H1 (cell line): ENCODE data around the gene KCNMA1. TPM values are rescaled to one million over a fixed set of nuclear protein-coding genes. Genes with fewer than 3 reads are reported as not detected.
A peak's percentile ranks its signal among the peaks of the same experiment; 100 is the strongest.

ENCODE experiments used
- CTCF ChIA-PET: fragments of 300-600 bp; sonication (Branson Sonifier 250); formaldehyde crosslinking; loops from one replicate; lab custom pipeline; 2021; ENCODE audit not compliant: partially characterized antibody; lab: Charles Lee
- POLR2A ChIA-PET: fragments of 300-600 bp; sonication (Branson Sonifier 250); formaldehyde crosslinking; loops from one replicate; lab custom pipeline; 2021; ENCODE audit warnings: inconsistent platforms; ENCODE audit not compliant: partially characterized antibody; lab: Charles Lee
- DNase-seq, 2 experiments: peaks; one replicate each; pipeline versions ENCODE4 v3.0.0 to v3.0.0-alpha.2; 2010 to 2022; ENCODE audit warnings: low spot score in 2 of 2, low read depth in 1 of 2, mixed read lengths in 1 of 2
- FAIRE-seq: peaks from 2 replicates; lab custom pipeline; 2011; peaks lifted over from hg19 to GRCh38; lab: Jason Lieb, UNC
- H2AFZ ChIP-seq: 2 replicates; pipeline ENCODE4 v1.8.1; 2012; ENCODE audit warnings: low read length, inconsistent platforms
- H2AK5ac ChIP-seq: 2 replicates; pipeline ENCODE4 v1.6.1; 2013; ENCODE audit warnings: low read depth, low read length
- H2BK120ac ChIP-seq: replicated peaks from 2 replicates; pipeline ENCODE3; 2013; ENCODE audit warnings: low read depth, low read length, inconsistent platforms
- H2BK12ac ChIP-seq: 2 replicates; pipeline ENCODE4 v1.6.1; 2013; ENCODE audit warnings: low read depth, low read length
- H2BK15ac ChIP-seq: 2 replicates; pipeline ENCODE4 v1.6.1; 2013; ENCODE audit warnings: low read length
- H2BK20ac ChIP-seq: 2 replicates; pipeline ENCODE4 v1.6.1; 2013; ENCODE audit warnings: low read length
- H2BK5ac ChIP-seq: 2 replicates; pipeline ENCODE4 v1.6.1; 2013; ENCODE audit warnings: low read depth, low read length
- H3K14ac ChIP-seq: 2 replicates; pipeline ENCODE4 v1.6.1; 2013; ENCODE audit warnings: inconsistent platforms; ENCODE audit not compliant: insufficient read length
- H3K18ac ChIP-seq: 2 replicates; pipeline ENCODE4 v1.6.1; 2013; ENCODE audit warnings: low read length; ENCODE audit errors: extremely low read depth
- H3K23ac ChIP-seq: 2 replicates; pipeline ENCODE4 v1.6.1; 2013; ENCODE audit warnings: inconsistent platforms; ENCODE audit not compliant: insufficient read length
- H3K23me2 ChIP-seq: 2 replicates; pipeline ENCODE4 v1.6.1; 2013; ENCODE audit warnings: low read depth, low read length
- H3K27ac ChIP-seq: 2 replicates; pipeline ENCODE4 v1.6.1; 2011; ENCODE audit warnings: low read depth, low read length, inconsistent platforms
- H3K27me3 ChIP-seq, 4 experiments: replicated peaks in 1 of 4; 1 replicate in 1 of 4; 2 replicates in 3 of 4; pipeline versions ENCODE4 v1.6.1 to v1.8.1; 2011 to 2013; ENCODE audit warnings: low read length in 3 of 4, mild to moderate bottlenecking in 3 of 4, inconsistent platforms in 2 of 4, mixed read lengths in 2 of 4, moderate library complexity in 1 of 4; ENCODE audit not compliant: control insufficient read depth in 3 of 4, insufficient read depth in 3 of 4; ENCODE audit errors: extremely low read depth in 1 of 4
- H3K36me3 ChIP-seq, 4 experiments: 2 replicates each; pipeline versions ENCODE4 v1.6.1 to v1.8.1; 2011 to 2013; ENCODE audit warnings: mild to moderate bottlenecking in 4 of 4, low read length in 3 of 4, moderate library complexity in 2 of 4, control low read depth in 1 of 4, inconsistent platforms in 1 of 4; ENCODE audit not compliant: insufficient read depth in 4 of 4, control insufficient read depth in 2 of 4
- H3K4ac ChIP-seq: replicated peaks from 2 replicates; pipeline ENCODE3; 2013; ENCODE audit warnings: low read length, low read depth, mixed read lengths, inconsistent platforms; ENCODE audit not compliant: insufficient read length
- H3K4me1 ChIP-seq, 4 experiments: replicated peaks in 1 of 4; 1 replicate in 1 of 4; 2 replicates in 3 of 4; pipeline versions ENCODE4 v1.6.1 to v1.8.1; 2011 to 2013; ENCODE audit warnings: low read length in 3 of 4, inconsistent platforms in 2 of 4, mixed read lengths in 1 of 4; ENCODE audit not compliant: insufficient read depth in 4 of 4, control insufficient read depth in 3 of 4
- H3K4me2 ChIP-seq, 2 experiments: 2 replicates each; pipeline versions ENCODE4 v1.6.1 to v1.8.1; 2011 to 2013; ENCODE audit warnings: low read depth in 2 of 2, low read length in 2 of 2, control low read depth in 1 of 2, inconsistent platforms in 1 of 2, mild to moderate bottlenecking in 1 of 2; ENCODE audit not compliant: insufficient read depth in 1 of 2
- H3K4me3 ChIP-seq, 4 experiments: fragments of 200-600, 300-600 bp in 1 of 4; sonication (generic), shearing (Covaris generic), sonication (Bioruptor Twin) in 1 of 4; 2 replicates each; pipeline versions ENCODE4 v1.5.1 to v1.8.1; 2011 to 2016; ENCODE audit warnings: low read length in 4 of 4, low read depth in 3 of 4, control low read depth in 2 of 4, inconsistent platforms in 2 of 4, mild to moderate bottlenecking in 2 of 4, mixed read lengths in 1 of 4, moderate library complexity in 1 of 4; ENCODE audit not compliant: insufficient read depth in 2 of 4; ENCODE audit errors: extremely low read depth in 1 of 4
- H3K56ac ChIP-seq: replicated peaks from 2 replicates; pipeline ENCODE3; 2013; ENCODE audit warnings: low read depth, mild to moderate bottlenecking, mixed read lengths, low read length, inconsistent platforms; ENCODE audit not compliant: insufficient read length
- H3K79me1 ChIP-seq: 2 replicates; pipeline ENCODE4 v1.6.1; 2013; ENCODE audit warnings: low read depth, low read length, control low read depth
- H3K79me2 ChIP-seq, 2 experiments: 2 replicates each; pipeline versions ENCODE4 v1.6.1 to v1.8.1; 2012 to 2013; ENCODE audit warnings: low read length in 2 of 2, mild to moderate bottlenecking in 2 of 2, inconsistent platforms in 1 of 2; ENCODE audit not compliant: insufficient read depth in 2 of 2, control insufficient read depth in 1 of 2
- H3K9ac ChIP-seq, 4 experiments: replicated peaks in 1 of 4; 1 replicate in 1 of 4; 2 replicates in 3 of 4; pipeline versions ENCODE4 v1.6.1 to v1.8.1; 2011 to 2013; ENCODE audit warnings: low read depth in 3 of 4, low read length in 3 of 4, control low read depth in 2 of 4, mild to moderate bottlenecking in 2 of 4, moderate library complexity in 2 of 4, inconsistent platforms in 1 of 4; ENCODE audit errors: extremely low read depth in 1 of 4
- H3K9me3 ChIP-seq, 2 experiments: 2 replicates each; pipeline versions ENCODE4 v1.6.1 to v1.8.1; 2012 to 2013; ENCODE audit warnings: mild to moderate bottlenecking in 2 of 2, moderate library complexity in 2 of 2, control low read depth in 1 of 2, inconsistent platforms in 1 of 2, low read depth in 1 of 2, low read length in 1 of 2, mixed read lengths in 1 of 2; ENCODE audit not compliant: insufficient read depth in 2 of 2
- H4K20me1 ChIP-seq, 2 experiments: replicated peaks in 1 of 2; 2 replicates each; pipeline versions ENCODE3 to v1.8.1; 2011 to 2013; ENCODE audit warnings: inconsistent platforms in 2 of 2, low read length in 2 of 2, mild to moderate bottlenecking in 1 of 2; ENCODE audit not compliant: insufficient read depth in 2 of 2, control insufficient read depth in 1 of 2
- H4K5ac ChIP-seq: 2 replicates; pipeline ENCODE4 v1.6.1; 2013; ENCODE audit warnings: low read length, low read depth, mixed read lengths, inconsistent platforms; ENCODE audit not compliant: insufficient read length
- H4K8ac ChIP-seq: 2 replicates; pipeline ENCODE4 v1.8.0; 2013; ENCODE audit warnings: mild to moderate bottlenecking, moderate library complexity, low read length, inconsistent platforms; ENCODE audit not compliant: insufficient read depth; ENCODE audit errors: extremely low read depth
- H4K91ac ChIP-seq: replicated peaks from 2 replicates; pipeline ENCODE3; 2013; ENCODE audit warnings: low read length, mixed read lengths, inconsistent platforms; ENCODE audit not compliant: insufficient read length
- CREB1 ChIP-seq: IDR thresholded peaks from 2 replicates; pipeline ENCODE4 v1.6.1; 2012; ENCODE audit warnings: inconsistent platforms
- EZH2 ChIP-seq: fragments of 200-600 bp; sonication (generic); IDR thresholded peaks from 2 replicates; pipeline ENCODE4 v1.7.1; 2012; ENCODE audit warnings: low read depth, mild to moderate bottlenecking, moderate library complexity, low read length, inconsistent platforms; ENCODE audit not compliant: severe bottlenecking
- RAD21 ChIP-seq, 2 experiments: IDR thresholded peaks in 1 of 2; conservative IDR thresholded peaks in 1 of 2; 2 replicates each; pipeline ENCODE4 v1.6.1; 2011; ENCODE audit warnings: low read depth in 2 of 2, low read length in 2 of 2, improper control_type of control experiment in 1 of 2, inconsistent platforms in 1 of 2, mild to moderate bottlenecking in 1 of 2, moderate library complexity in 1 of 2
- SUZ12 ChIP-seq: fragments of 200-600 bp; sonication (generic); IDR thresholded peaks from 2 replicates; pipeline ENCODE4 v1.6.1; 2012; ENCODE audit warnings: mild to moderate bottlenecking, inconsistent platforms, low read length, moderate library complexity, mixed read lengths
- WGBS, 2 experiments: shearing (Covaris generic) in 1 of 2; methylation state at CpG; one replicate each; pipeline versions ENCODE4 v1.1.6 to v1.1.7; 2013 to 2015; ENCODE audit warnings: low lambda C conversion rate in 2 of 2, mixed read lengths in 2 of 2, inconsistent platforms in 1 of 2, low coverage in 1 of 2, missing lambda C conversion rate in 1 of 2; ENCODE audit not compliant: insufficient replicate concordance in 2 of 2, insufficient coverage in 1 of 2, insufficient read length in 1 of 2; ENCODE audit errors: extremely low coverage in 1 of 2, missing lambda C conversion rate in 1 of 2; 5-methylcytosine and 5-hydroxymethylcytosine counted together
- polyA plus RNA-seq, 7 experiments: library from polyadenylated mRNA; depleted of rRNA in 3 of 7; stranded (reverse) in 5 of 7; unstranded in 2 of 7; fragments of >200 nt in 5 of 7; fragments of 200-250 nt in 2 of 7; gene quantifications; 1 replicate in 5 of 7; 2 replicates in 1 of 7; 4 replicates in 1 of 7; pipeline versions ENCODE4 v1.2.1 to v1.2.3, GENCODE V29; 2011 to 2013; ENCODE audit warnings: missing spikeins in 2 of 7, mixed read lengths in 2 of 7
- total RNA-seq: library from RNA; stranded (reverse); fragmentation: NEBNext Ultra II Directional; extraction: Animal tissue kit (Norgen Biotek cat#: 25700); gene quantifications from 2 replicates; pipeline ENCODE4 v1.2.1, GENCODE V29; 2021
- TF ChIP-seq, protein P1 (sequence below), 3 experiments: IDR thresholded peaks; 1 replicate in 2 of 3; 2 replicates in 1 of 3; pipeline versions ENCODE4 v1.5.1 to v1.6.1; 2011; ENCODE audit warnings: low read length in 3 of 3, mild to moderate bottlenecking in 3 of 3, inconsistent platforms in 2 of 3, low read depth in 1 of 3, moderate library complexity in 1 of 3; ENCODE audit not compliant: insufficient read depth in 1 of 3; ENCODE audit errors: control extremely low read depth in 1 of 3

Gene KCNMA1
- total and polyA plus RNA-seq, 2 of the 8 experiments (the other 6 are each of a cell fraction or from before 2014, with no cell fraction given): 10.2 to 11.1 TPM

DNA sequence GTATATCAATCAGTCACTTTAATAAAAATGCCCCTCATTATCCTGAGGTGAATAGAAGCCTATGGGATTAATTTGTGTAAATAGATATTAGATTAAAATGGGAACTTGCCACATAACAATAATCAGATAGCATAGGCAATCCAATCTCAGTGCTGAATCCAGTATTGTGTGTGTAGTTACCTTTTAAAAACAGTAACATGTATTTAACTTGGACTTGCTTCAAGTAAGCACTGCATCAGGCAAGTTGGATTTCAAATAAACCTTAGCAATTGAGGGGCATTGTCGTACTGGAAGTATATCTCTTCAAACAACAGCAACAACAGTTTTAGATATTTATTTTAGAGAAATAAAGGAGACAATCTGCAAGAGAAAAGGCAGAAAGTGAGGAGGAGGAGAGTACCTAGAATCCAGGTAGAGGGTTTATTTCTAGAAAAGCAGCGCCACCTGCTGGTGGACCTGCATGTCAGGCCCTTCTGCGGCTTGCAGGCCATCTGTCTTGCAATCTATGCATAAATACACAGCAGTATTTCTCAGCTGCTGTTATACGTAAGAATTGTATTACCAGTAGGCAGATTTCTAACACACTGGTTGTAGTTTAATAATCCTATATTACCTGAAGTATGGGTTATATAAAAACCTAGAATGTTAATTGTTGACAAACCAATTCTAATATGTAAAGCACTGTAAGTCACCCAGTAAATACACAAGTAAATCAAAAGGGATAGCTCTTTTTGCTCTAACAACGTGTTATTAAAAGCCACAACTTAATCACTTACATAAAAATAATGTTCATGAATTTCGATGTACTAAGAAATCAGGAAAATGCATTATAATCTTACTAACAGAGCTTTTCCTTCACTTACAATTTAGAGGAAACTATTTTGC is 652.8 kb downstream of the KCNMA1 start:
- Histone ChIP-seq H2BK5ac (no peak overlapping the region), H2AK5ac (no peak overlapping the region), H3K36me3 (no peaks in the 10 kb centered on the region), H3K79me2 (no peaks in the 10 kb centered on the region), H4K20me1 (no peaks in the 10 kb centered on the region), H4K91ac (no peak overlapping the region), H2BK15ac (no peak overlapping the region), H2BK20ac (no peak overlapping the region), H3K27me3 (no peaks in the 10 kb centered on the region), H3K4ac (no peak overlapping the region), H3K4me3 (no peak overlapping the region), H3K23me2 (no peaks in the 10 kb centered on the region), H3K18ac (no peak overlapping the region), H4K5ac (peak overlapping the region; percentile 50), H3K9me3 (no peaks in the 10 kb centered on the region), H3K79me1 (no peaks in the 10 kb centered on the region), H3K4me1 (no peaks in the 10 kb centered on the region), H3K56ac (no peak overlapping the region), H3K14ac (no peak overlapping the region), H4K8ac (no peak overlapping the region), H2BK120ac (no peak overlapping the region), H2AFZ (no peak overlapping the region), H2BK12ac (no peak overlapping the region), H3K23ac (no peak overlapping the region), H3K9ac (no peak overlapping the region), H3K4me2 (no peak overlapping the region; a peak in 1 of 4 replicates), H3K27ac (no peak overlapping the region)
- peak; percentile 60 to 87 for DNase-seq
- CTCF ChIA-PET: interaction anchor here (0.7 to 2.4 kb wide), 20 partner anchors 9 to 1588 kb away, joined by 3 to 7 read pairs (median 3); no protein-coding TSS in a partner anchor
- 22% methylated on average over 6 of the region's 6 CpGs; no CpG with 5 or more reads in 1 of the 2 experiments for WGBS, 2 experiments
- TF ChIP-seq RAD21 (IDR thresholded peaks at IDR 0.05 in 1 of 2, conservative IDR thresholded peaks at IDR 0.05 in 1 of 2; ENCODE audit: low read depth in 2 of 2, low read length in 2 of 2): peak; percentile 91 to 96
- no peak for TF ChIP-seq SUZ12
- no peak for TF ChIP-seq CREB1
- no peak for TF ChIP-seq EZH2
- TF ChIP-seq, protein P1, sequence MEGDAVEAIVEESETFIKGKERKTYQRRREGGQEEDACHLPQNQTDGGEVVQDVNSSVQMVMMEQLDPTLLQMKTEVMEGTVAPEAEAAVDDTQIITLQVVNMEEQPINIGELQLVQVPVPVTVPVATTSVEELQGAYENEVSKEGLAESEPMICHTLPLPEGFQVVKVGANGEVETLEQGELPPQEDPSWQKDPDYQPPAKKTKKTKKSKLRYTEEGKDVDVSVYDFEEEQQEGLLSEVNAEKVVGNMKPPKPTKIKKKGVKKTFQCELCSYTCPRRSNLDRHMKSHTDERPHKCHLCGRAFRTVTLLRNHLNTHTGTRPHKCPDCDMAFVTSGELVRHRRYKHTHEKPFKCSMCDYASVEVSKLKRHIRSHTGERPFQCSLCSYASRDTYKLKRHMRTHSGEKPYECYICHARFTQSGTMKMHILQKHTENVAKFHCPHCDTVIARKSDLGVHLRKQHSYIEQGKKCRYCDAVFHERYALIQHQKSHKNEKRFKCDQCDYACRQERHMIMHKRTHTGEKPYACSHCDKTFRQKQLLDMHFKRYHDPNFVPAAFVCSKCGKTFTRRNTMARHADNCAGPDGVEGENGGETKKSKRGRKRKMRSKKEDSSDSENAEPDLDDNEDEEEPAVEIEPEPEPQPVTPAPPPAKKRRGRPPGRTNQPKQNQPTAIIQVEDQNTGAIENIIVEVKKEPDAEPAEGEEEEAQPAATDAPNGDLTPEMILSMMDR (IDR thresholded peaks at IDR 0.05; ENCODE audit: control extremely low read depth in 1 of 3, insufficient read depth in 1 of 3, low read depth in 1 of 3, low read length in 3 of 3): peak; percentile 82 to 91 (median 84)
- peak; percentile 93 for FAIRE-seq
- POLR2A ChIA-PET: no interaction called here
